Lung (tissue), 12 donors: ENCODE data around the gene NES. TPM values are rescaled to one million over a fixed set of nuclear protein-coding genes. Genes with fewer than 3 reads are reported as not detected.

Experiments
- ATAC-seq: fragments of 200-7000 bp; cut with Tn5 transposase; one replicate; pipeline ENCODE4 v1.9.1; 2020; ENCODE audit warnings: moderate number of reproducible peaks; ENCODE audit not compliant: insufficient read depth, low FRiP score
- DNase-seq, 3 donors: peaks; one replicate each; pipeline ENCODE4 v3.0.0-alpha.2; 2013 to 2017
- H3K27ac ChIP-seq, 2 donors: one replicate each; pipeline ENCODE4 v1.5.1; 2013; ENCODE audit warnings: mild to moderate bottlenecking in 2 of 2, moderate library complexity in 2 of 2, control low read depth in 1 of 2, inconsistent platforms in 1 of 2, low read depth in 1 of 2, low read length in 1 of 2
- H3K27me3 ChIP-seq, 3 donors: one replicate each; pipeline ENCODE4 v1.5.1; 2013; ENCODE audit warnings: low read length in 2 of 3; ENCODE audit not compliant: control insufficient read depth in 3 of 3, insufficient read depth in 3 of 3
- H3K36me3 ChIP-seq, 4 donors: one replicate each; pipeline ENCODE4 v1.5.1; 2013; ENCODE audit warnings: low read length in 4 of 4, mild to moderate bottlenecking in 1 of 4, moderate library complexity in 1 of 4; ENCODE audit not compliant: control insufficient read depth in 4 of 4, insufficient read depth in 4 of 4
- H3K4me1 ChIP-seq, 5 donors: one replicate each; pipeline ENCODE4 v1.5.1; 2013; ENCODE audit warnings: low read length in 5 of 5, mild to moderate bottlenecking in 2 of 5, moderate library complexity in 1 of 5; ENCODE audit not compliant: control insufficient read depth in 5 of 5, insufficient read depth in 5 of 5
- H3K4me3 ChIP-seq: one replicate; pipeline ENCODE4 v1.5.1; 2013; ENCODE audit warnings: mild to moderate bottlenecking, control low read depth, moderate library complexity
- H3K9ac ChIP-seq, 2 donors: one replicate each; pipeline ENCODE4 v1.5.1; 2013; ENCODE audit warnings: low read length in 2 of 2, control low read depth in 1 of 2; ENCODE audit not compliant: insufficient read depth in 1 of 2
- H3K9me3 ChIP-seq, 4 donors: one replicate each; pipeline ENCODE4 v1.5.1; 2013; ENCODE audit warnings: low read length in 3 of 4, mild to moderate bottlenecking in 1 of 4, moderate library complexity in 1 of 4; ENCODE audit not compliant: control insufficient read depth in 4 of 4, insufficient read depth in 3 of 4
- CTCF ChIP-seq: IDR thresholded peaks from 2 replicates; pipeline ENCODE4 v1.5.1; 2012; ENCODE audit warnings: mild to moderate bottlenecking; ENCODE audit errors: control extremely low read depth, extremely low read depth
- WGBS, 2 donors: extraction: QIAGEN DNeasy Blood & Tissue Kit; methylation state at CpG; one replicate each; pipeline ENCODE4 v1.1.7; 2013; 5-methylcytosine and 5-hydroxymethylcytosine counted together
- polyA plus RNA-seq, 2 donors: library from polyadenylated mRNA; stranded (reverse); fragments of 200-250 nt; gene quantifications; one replicate each; pipeline ENCODE4 v1.2.1, GENCODE V29; 2013
- total RNA-seq, 2 donors: library from RNA; depleted of rRNA in 1 of 2; stranded (reverse); fragments of >200 nt in 1 of 2; gene quantifications; one replicate each; pipeline ENCODE4 v1.2.1, GENCODE V29; 2014 to 2021
- donor health status: control.
- donor health status: control.
- donor health status: Bipolar disorder and iron deficiency.
- donor health status: healthy.
- donor health status: DM: yes; HTN: yes; CAD: no.

NES gene
- total and polyA plus RNA-seq, 4 donors = 17.6 to 57.4 (median 34.2) TPM

- Histone ChIP-seq H3K36me3 (peaks cover 0 to 9% (median 0%) of the 10 kb centered on the region in 4 donors), H3K9ac (no peak overlapping the region), H3K27ac (no peak overlapping the region), H3K4me1 (peaks cover 0 to 53% (median 14%) of the 10 kb centered on the region in 5 donors), H3K4me3 (no peak overlapping the region), H3K9me3 (no peaks in the 10 kb centered on the region), H3K27me3 (no peaks in the 10 kb centered on the region)
- DNase-seq = peak in 1 of 3 donors; percentile 36
- no peak for ATAC-seq
- no peak for TF ChIP-seq CTCF
- 84 to 85% methylated on average over 9 of the region's 9 CpGs for WGBS, 2 donors
These were observed 34.0 kb upstream of the NES start for GRCh38 chr1:156711011-156711817.

- ATAC-seq = no peak
- 53 to 66% methylated on average over 11 of the region's 11 CpGs for WGBS, 2 donors
- Histone ChIP-seq H3K36me3 (peaks cover 0 to 5% (median 0%) of the 10 kb centered on the region in 4 donors), H3K27ac (no peak overlapping the region), H3K9me3 (no peaks in the 10 kb centered on the region), H3K9ac (no peak overlapping the region), H3K4me1 (peaks cover 0 to 60% (median 14%) of the 10 kb centered on the region in 5 donors), H3K4me3 (no peak overlapping the region), H3K27me3 (no peaks in the 10 kb centered on the region)
- DNase-seq = peak in 1 of 3 donors; percentile 59
- TF ChIP-seq CTCF = no peak
These were observed 32.7 kb upstream of the NES start for GRCh38 chr1:156709757-156710489.

- Histone ChIP-seq H3K27ac (no peak overlapping the region), H3K36me3 (peaks cover 0 to 4% (median 0%) of the 10 kb centered on the region in 4 donors)
These were observed 31.8 kb upstream of the NES start for GRCh38 chr1:156709031-156709430.

More at GRCh38 chr1:156709031-156709430, 31.8 kb upstream of the NES start:
- no peak for TF ChIP-seq CTCF
- Histone ChIP-seq H3K4me3 (no peak overlapping the region), H3K4me1 (peaks cover 0 to 68% (median 17%) of the 10 kb centered on the region in 5 donors), H3K27me3 (peaks cover 0 to 3% (median 0%) of the 10 kb centered on the region in 3 donors), H3K9ac (no peak overlapping the region), H3K9me3 (no peaks in the 10 kb centered on the region)
- ATAC-seq (no peak), DNase-seq (no peak)
- WGBS, 2 donors = 83 to 94% methylated on average over 4 of the region's 4 CpGs
